Ishikawa (cell line): Measurements from ENCODE around the gene ARID1B.

Experiments used
- CEBPB ChIP-seq: IDR thresholded peaks from 2 replicates; pipeline ENCODE4 v1.6.1; 2012
- CREB1 ChIP-seq: IDR thresholded peaks from 2 replicates; pipeline ENCODE4 v1.6.1; 2012; ENCODE audit warnings: low read depth
- EGR1 ChIP-seq: IDR thresholded peaks from 2 replicates; pipeline ENCODE4 v1.6.1; 2012
- EP300 ChIP-seq: IDR thresholded peaks from 2 replicates; pipeline ENCODE4 v1.6.1; 2012; ENCODE audit warnings: borderline replicate concordance
- FOXM1 ChIP-seq: IDR thresholded peaks from 2 replicates; pipeline ENCODE4 v1.6.1; 2012; ENCODE audit warnings: low read depth, borderline replicate concordance
- NFIC ChIP-seq: IDR thresholded peaks from 2 replicates; pipeline ENCODE4 v1.6.1; 2012
- RAD21 ChIP-seq: IDR thresholded peaks from 2 replicates; pipeline ENCODE4 v1.6.1; 2012; ENCODE audit warnings: low read depth
- REST ChIP-seq: IDR thresholded peaks from 2 replicates; pipeline ENCODE4 v1.6.1; 2012; ENCODE audit warnings: low read depth, mild to moderate bottlenecking
- TAF1 ChIP-seq: IDR thresholded peaks from 2 replicates; pipeline ENCODE4 v1.6.1; 2012; ENCODE audit warnings: low read depth, mild to moderate bottlenecking
- TCF12 ChIP-seq: IDR thresholded peaks from 2 replicates; pipeline ENCODE4 v1.6.1; 2012; ENCODE audit warnings: low read depth
- TEAD4 ChIP-seq: IDR thresholded peaks from 2 replicates; pipeline ENCODE4 v1.6.1; 2012
- YY1 ChIP-seq: IDR thresholded peaks from 2 replicates; pipeline ENCODE4 v1.6.1; 2012; ENCODE audit warnings: low read depth
- ZBTB7A ChIP-seq: IDR thresholded peaks from 2 replicates; pipeline ENCODE4 v1.6.1; 2012; ENCODE audit warnings: low read depth
- TF ChIP-seq, protein P1 (sequence below): IDR thresholded peaks from 2 replicates; pipeline ENCODE4 v1.6.1; 2012
- TF ChIP-seq, protein P2 (sequence below): IDR thresholded peaks from 2 replicates; pipeline ENCODE4 v1.6.1; 2012

Gene ARID1B

GRCh38 chr6:157236040-157236725 lies 459.0 kb downstream of the ARID1B start:
- no peak for TF ChIP-seq REST
- TF ChIP-seq, protein P1, sequence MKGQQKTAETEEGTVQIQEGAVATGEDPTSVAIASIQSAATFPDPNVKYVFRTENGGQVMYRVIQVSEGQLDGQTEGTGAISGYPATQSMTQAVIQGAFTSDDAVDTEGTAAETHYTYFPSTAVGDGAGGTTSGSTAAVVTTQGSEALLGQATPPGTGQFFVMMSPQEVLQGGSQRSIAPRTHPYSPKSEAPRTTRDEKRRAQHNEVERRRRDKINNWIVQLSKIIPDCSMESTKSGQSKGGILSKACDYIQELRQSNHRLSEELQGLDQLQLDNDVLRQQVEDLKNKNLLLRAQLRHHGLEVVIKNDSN: no peak
- TF ChIP-seq CEBPB: no peak
- no peak for TF ChIP-seq TAF1
- TF ChIP-seq CREB1: no peak
- TF ChIP-seq EP300: no peak

DNA sequence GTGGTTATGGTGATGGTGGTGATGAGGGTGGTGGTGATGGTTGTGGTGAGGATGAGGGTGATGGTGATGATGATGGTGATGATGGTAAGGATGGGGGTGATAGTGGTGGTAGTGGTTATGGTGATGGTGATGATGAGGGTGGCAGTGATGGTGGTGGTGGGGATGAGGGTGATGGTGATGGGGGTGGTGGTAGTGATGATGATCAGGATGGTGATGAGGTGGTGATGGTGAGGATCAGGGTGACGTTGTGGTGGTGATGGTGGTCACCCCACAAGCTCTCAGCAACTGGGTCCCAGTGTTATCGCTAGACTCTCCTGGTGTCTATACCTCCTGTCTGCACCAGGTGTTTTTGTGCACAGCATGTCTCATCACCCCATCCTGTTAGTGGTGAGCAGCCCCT lies 461.2 kb downstream of the ARID1B start:
- TF ChIP-seq RAD21 (no peak), EP300 (no peak), CREB1 (no peak), YY1 (no peak), TAF1 (no peak), ZBTB7A (no peak), CEBPB (no peak)
- TF ChIP-seq, protein P2, sequence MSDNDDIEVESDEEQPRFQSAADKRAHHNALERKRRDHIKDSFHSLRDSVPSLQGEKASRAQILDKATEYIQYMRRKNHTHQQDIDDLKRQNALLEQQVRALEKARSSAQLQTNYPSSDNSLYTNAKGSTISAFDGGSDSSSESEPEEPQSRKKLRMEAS: no peak

- no peak for TF ChIP-seq RAD21
- TF ChIP-seq, protein P1: no peak
- no peak for TF ChIP-seq EGR1
- no peak for TF ChIP-seq TEAD4
- TF ChIP-seq TAF1: no peak
- TF ChIP-seq YY1: no peak
- no peak for TF ChIP-seq EP300
- no peak for TF ChIP-seq CEBPB
- TF ChIP-seq, protein P2: no peak
- no peak for TF ChIP-seq REST
Observed at GRCh38 chr6:157239148-157239547, 462.0 kb downstream of the ARID1B start.

DNA sequence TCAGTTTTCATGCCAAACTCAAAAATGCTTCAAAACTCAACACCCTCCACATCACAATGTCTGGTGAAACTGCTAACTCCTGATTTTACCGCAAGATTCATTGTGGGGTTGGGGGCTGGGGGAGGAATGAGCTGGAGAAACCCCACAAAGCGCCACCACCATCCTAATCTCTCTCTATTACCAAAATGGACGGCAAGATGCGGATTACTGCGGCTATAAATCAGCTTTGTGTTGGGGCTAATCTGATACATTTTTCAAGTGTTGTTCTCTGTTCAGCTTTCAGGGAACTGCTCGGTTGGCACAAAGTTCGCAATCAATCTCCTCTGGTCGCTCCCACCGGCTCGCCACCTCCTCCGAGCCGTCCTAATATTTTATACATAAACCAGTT lies 462.5 kb downstream of the ARID1B start:
- TF ChIP-seq, protein P1: no peak
- TF ChIP-seq YY1: no peak
- TF ChIP-seq RAD21: no peak
- no peak for TF ChIP-seq CEBPB

- TF ChIP-seq ZBTB7A: no peak
Observed at GRCh38 chr6:157240059-157240959, 463.1 kb downstream of the ARID1B start.

- no peak for TF ChIP-seq YY1
- TF ChIP-seq EGR1: no peak
- TF ChIP-seq TAF1: no peak
- TF ChIP-seq RAD21: no peak
- TF ChIP-seq REST: no peak
- no peak for TF ChIP-seq ZBTB7A
- TF ChIP-seq TCF12: no peak
- no peak for TF ChIP-seq FOXM1
- no peak for TF ChIP-seq NFIC
- no peak for TF ChIP-seq CREB1
- TF ChIP-seq EP300: no peak
- TF ChIP-seq, protein P2: no peak
- TF ChIP-seq CEBPB: no peak
Observed at GRCh38 chr6:157240960-157241311, 463.8 kb downstream of the ARID1B start.
